Spleen (tissue), 7 donors: ENCODE data around the gene CACNA1H.
"Not testable (repeated sequence)": the region's sequence is repeated elsewhere in the genome, so short reads cannot be mapped to it uniquely, and the experiment has no call there.

Experiments used
- POLR2A ChIP-seq, 3 donors: fragments of 450-650 bp; IDR thresholded peaks; one replicate each; pipeline ENCODE4 v1.5.1; 2017; ENCODE audit warnings: antibody characterized with exemption in 3 of 3, mild to moderate bottlenecking in 1 of 3
- POLR2AphosphoS5 ChIP-seq, 3 donors: sonication (generic); formaldehyde crosslinking; IDR thresholded peaks; one replicate each; pipeline ENCODE4 v1.5.1; 2017; ENCODE audit warnings: antibody characterized with exemption in 3 of 3
- TF ChIP-seq, protein P1 (sequence below), 11 experiments: fragments of 200-600 bp in 7 of 11; fragments of 450-650 bp in 4 of 11; sonication (generic) in 4 of 11; IDR thresholded peaks in 8 of 11; conservative IDR thresholded peaks in 3 of 11; 1 replicate in 7 of 11; 2 replicates in 4 of 11; pipeline versions ENCODE4 v1.4.0 to v1.8.0; 2016 to 2021; ENCODE audit warnings: antibody characterized with exemption in 11 of 11, inconsistent platforms in 4 of 11, mild to moderate bottlenecking in 1 of 11
- donor health status: DM: no; HTN: no; CAD: no; lungs with moderate emphysema.
- donor health status: DM: no; HTN: no; CAD: no.
- donor health status: DM: no; HTN: no; CAD: no.

DNA sequence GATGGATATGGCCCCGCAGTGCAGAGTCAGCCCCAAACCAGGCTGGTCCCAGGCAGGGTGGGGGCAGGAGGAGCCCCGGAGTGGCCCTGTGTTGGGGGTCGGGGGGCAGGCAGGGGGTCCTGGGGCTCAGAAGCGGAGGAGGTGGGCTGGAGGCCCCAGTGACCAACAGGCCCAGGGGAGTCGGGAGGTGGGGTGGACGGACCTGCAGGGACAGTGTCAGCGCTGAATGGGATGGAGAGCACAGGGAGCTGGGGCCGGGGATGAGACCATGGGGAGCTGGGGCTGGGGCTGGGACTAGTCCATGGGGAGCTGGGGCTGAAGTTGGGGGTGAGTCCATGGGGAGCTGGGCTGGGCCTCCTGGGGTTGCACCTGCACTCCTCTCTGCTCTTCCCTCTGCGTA lies 86.7 kb downstream of the CACNA1H start:
- TF ChIP-seq, protein P1, sequence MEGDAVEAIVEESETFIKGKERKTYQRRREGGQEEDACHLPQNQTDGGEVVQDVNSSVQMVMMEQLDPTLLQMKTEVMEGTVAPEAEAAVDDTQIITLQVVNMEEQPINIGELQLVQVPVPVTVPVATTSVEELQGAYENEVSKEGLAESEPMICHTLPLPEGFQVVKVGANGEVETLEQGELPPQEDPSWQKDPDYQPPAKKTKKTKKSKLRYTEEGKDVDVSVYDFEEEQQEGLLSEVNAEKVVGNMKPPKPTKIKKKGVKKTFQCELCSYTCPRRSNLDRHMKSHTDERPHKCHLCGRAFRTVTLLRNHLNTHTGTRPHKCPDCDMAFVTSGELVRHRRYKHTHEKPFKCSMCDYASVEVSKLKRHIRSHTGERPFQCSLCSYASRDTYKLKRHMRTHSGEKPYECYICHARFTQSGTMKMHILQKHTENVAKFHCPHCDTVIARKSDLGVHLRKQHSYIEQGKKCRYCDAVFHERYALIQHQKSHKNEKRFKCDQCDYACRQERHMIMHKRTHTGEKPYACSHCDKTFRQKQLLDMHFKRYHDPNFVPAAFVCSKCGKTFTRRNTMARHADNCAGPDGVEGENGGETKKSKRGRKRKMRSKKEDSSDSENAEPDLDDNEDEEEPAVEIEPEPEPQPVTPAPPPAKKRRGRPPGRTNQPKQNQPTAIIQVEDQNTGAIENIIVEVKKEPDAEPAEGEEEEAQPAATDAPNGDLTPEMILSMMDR (IDR thresholded peaks at IDR 0.05 in 8 of 11, conservative IDR thresholded peaks at IDR 0.05 in 3 of 11), result not testable (repeated sequence)
- TF ChIP-seq POLR2A, POLR2AphosphoS5 (IDR thresholded peaks at IDR 0.05): not testable (repeated sequence)
